Prostate gland (tissue), 2 donors: Measurements from ENCODE around the gene ZC3H18. TPM values are rescaled to one million over a fixed set of nuclear protein-coding genes. Genes with fewer than 3 reads are reported as not detected.
"Not testable (repeated sequence)": the region's sequence is repeated elsewhere in the genome, so short reads cannot be mapped to it uniquely, and the experiment has no call there.

Experiments used
- DNase-seq: peaks from one replicate; pipeline ENCODE4 v3.0.0-alpha.2; 2019; ENCODE audit warnings: low spot score
- H3K27ac ChIP-seq, 2 donors: fragments of 200-600 bp; sonication (generic); 2 replicates each; pipeline ENCODE4 v1.5.1; 2017 to 2019
- H3K27me3 ChIP-seq: fragments of 200-600 bp; sonication (generic); replicated peaks from 2 replicates; pipeline ENCODE4 v1.5.1; 2019; ENCODE audit not compliant: insufficient read depth
- H3K36me3 ChIP-seq, 2 donors: fragments of 200-600 bp; sonication (generic); 1 replicate in 1 of 2; 2 replicates in 1 of 2; pipeline versions ENCODE4 v1.5.1 to v1.8.1; 2017 to 2019
- H3K4me1 ChIP-seq: fragments of 200-600 bp; sonication (generic); replicated peaks from 2 replicates; pipeline ENCODE4 v1.5.1; 2019
- H3K4me3 ChIP-seq, 2 donors: fragments of 200-600 bp; sonication (generic); 2 replicates each; pipeline ENCODE4 v1.5.1; 2017 to 2019
- H3K9me3 ChIP-seq: fragments of 200-600 bp; sonication (generic); 2 replicates; pipeline ENCODE4 v1.5.1; 2017
- POLR2A ChIP-seq: fragments of 450-650 bp; IDR thresholded peaks from one replicate; pipeline ENCODE4 v1.6.1; 2016; ENCODE audit warnings: antibody characterized with exemption, mild to moderate bottlenecking
- POLR2AphosphoS5 ChIP-seq: sonication (generic); formaldehyde crosslinking; IDR thresholded peaks from one replicate; pipeline ENCODE4 v1.6.1; 2017; ENCODE audit warnings: antibody characterized with exemption
- WGBS: methylation state at CpG from one replicate; pipeline ENCODE4 v1.1.5; 2018; 5-methylcytosine and 5-hydroxymethylcytosine counted together
- intact Hi-C: fragments of 100-400 bp; cut with DNase I; formaldehyde crosslinking; loops from one replicate; pipeline ENCODE4 v1.14.2; 2022
- total RNA-seq, 2 donors: library from RNA; depleted of rRNA; stranded (reverse); fragments of >200 nt; gene quantifications; one replicate each; pipeline ENCODE4 v1.1.0, GENCODE V29; 2016
- TF ChIP-seq, protein P1 (sequence below), 4 experiments: fragments of 200-600 bp in 2 of 4; fragments of 450-650 bp in 2 of 4; sonication (generic) in 2 of 4; IDR thresholded peaks; 1 replicate in 3 of 4; 2 replicates in 1 of 4; pipeline ENCODE4 v1.5.1; 2016 to 2019; ENCODE audit warnings: antibody characterized with exemption in 4 of 4, mild to moderate bottlenecking in 2 of 4, moderate library complexity in 2 of 4

The ZC3H18 gene
- total RNA-seq, 2 donors from 2014 or later, result 26.7 to 50.7 TPM

DNA sequence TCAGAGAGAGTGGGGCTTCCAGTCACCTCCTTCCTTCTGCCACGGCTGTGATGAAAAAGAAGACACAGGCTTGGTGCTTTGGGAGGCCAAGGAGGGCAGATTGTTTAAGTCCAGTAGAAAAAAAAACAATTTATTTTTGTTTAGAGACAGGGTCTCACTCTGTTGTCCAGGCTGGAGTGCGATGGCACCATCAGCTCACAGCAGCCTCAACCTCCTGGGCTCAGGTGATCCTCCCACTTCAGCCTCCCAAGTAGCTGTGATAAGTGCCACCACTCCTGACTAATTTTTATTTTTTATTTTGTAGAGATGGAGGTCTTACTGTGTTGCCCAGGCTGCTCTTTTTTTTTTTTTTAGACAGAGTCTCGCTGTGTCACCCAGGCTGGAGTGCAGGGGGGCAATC lies 95.4 kb downstream of the ZC3H18 start:
- Histone ChIP-seq H3K4me3 (no peak overlapping the region), H3K4me1 (no peaks in the 10 kb centered on the region), H3K36me3 (no peaks in the 10 kb centered on the region), H3K27me3 (no peaks in the 10 kb centered on the region), H3K27ac (no peak overlapping the region), H3K9me3 (no peaks in the 10 kb centered on the region)
- WGBS, result 90% methylated on average over 3 of the region's 3 CpGs
- TF ChIP-seq, protein P1, sequence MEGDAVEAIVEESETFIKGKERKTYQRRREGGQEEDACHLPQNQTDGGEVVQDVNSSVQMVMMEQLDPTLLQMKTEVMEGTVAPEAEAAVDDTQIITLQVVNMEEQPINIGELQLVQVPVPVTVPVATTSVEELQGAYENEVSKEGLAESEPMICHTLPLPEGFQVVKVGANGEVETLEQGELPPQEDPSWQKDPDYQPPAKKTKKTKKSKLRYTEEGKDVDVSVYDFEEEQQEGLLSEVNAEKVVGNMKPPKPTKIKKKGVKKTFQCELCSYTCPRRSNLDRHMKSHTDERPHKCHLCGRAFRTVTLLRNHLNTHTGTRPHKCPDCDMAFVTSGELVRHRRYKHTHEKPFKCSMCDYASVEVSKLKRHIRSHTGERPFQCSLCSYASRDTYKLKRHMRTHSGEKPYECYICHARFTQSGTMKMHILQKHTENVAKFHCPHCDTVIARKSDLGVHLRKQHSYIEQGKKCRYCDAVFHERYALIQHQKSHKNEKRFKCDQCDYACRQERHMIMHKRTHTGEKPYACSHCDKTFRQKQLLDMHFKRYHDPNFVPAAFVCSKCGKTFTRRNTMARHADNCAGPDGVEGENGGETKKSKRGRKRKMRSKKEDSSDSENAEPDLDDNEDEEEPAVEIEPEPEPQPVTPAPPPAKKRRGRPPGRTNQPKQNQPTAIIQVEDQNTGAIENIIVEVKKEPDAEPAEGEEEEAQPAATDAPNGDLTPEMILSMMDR (IDR thresholded peaks at IDR 0.05), result no peak
- no peak for TF ChIP-seq POLR2A
- no peak for TF ChIP-seq POLR2AphosphoS5
- intact Hi-C loops, result no loop called here
- DNase-seq, result no peak

DNA sequence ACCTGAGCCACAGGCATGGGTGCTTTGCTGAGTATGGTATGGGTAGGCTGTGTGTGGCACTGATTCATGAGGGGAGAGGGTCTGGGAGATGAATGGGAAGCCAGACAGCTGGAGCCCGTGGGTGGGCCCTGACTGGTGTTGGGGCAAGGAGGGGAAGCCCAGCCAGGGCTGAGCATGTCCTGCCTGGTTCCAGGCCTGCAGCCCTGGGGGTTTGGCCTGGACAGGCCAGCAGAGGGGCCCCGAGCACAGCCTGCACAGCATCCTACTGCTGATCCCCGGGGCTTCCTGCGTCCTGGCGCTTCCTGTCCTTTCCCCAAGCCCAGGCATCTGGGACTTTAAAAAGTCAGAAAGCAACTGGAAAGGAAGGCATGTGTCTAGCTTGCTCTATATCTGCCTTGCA lies 97.3 kb downstream of the ZC3H18 start:
- 69% methylated on average over 5 of the region's 5 CpGs for WGBS
- H3K4me1 ChIP-seq, result no peaks in the 10 kb centered on the region
- intact Hi-C loops, result no loop called here
- no peaks in the 10 kb centered on the region for H3K9me3 ChIP-seq
- no peaks in the 10 kb centered on the region for H3K27me3 ChIP-seq
- no peaks in the 10 kb centered on the region for H3K36me3 ChIP-seq
- no peak overlapping the region for H3K4me3 ChIP-seq
- no peak for TF ChIP-seq POLR2A
- TF ChIP-seq, protein P1 (IDR thresholded peaks at IDR 0.05), result no peak
- TF ChIP-seq POLR2AphosphoS5, result no peak
- H3K27ac ChIP-seq, result no peak overlapping the region
- DNase-seq, result no peak

DNA sequence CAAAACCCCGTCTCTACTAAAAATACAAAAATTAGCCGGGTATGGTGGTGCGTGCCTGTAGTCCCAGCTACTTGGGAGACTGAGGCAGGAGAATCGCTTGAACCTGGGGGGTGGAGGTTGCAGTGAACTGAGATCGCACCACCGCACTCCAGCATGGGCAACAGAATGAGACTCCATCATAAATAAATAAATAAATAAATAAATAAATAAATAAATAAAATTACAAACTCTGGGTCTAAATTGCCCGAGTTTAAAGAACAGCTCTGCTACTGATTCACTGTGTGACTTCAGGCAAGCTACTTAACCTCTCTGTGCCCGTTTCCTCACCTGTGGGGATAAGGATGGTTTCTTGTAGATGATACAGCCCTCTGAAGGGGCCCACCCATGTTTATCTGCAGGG lies 99.3 kb downstream of the ZC3H18 start:
- intact Hi-C loops, H3K4me3 ChIP-seq, H3K36me3 ChIP-seq, DNase-seq, H3K9me3 ChIP-seq, H3K27me3 ChIP-seq, H3K4me1 ChIP-seq, H3K27ac ChIP-seq: not testable (repeated sequence)
- WGBS, result 93% methylated on average over 8 of the region's 8 CpGs

DNA sequence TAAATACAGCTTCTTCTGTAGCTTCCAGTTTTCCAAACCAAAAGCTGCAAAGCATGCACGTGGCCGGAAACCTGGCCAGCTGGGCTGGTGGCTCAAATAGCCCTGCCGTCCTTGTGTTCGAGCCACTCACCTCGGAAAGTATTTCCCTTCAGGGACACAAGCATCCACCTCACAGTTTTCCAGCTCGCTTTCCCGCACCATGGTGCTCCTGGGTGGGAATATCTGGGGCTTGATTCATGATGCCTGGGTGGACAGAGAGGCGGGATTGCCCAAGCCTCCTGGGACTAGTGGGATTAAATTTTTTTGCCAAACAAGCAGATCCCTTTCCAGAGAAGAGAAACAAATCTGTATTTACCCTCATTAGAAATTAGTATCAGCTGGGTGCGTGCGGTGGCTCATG lies 99.8 kb downstream of the ZC3H18 start:
- intact Hi-C loops, result no loop called here
- DNase-seq, result no peak
- 85% methylated on average over 10 of the region's 10 CpGs for WGBS

DNA sequence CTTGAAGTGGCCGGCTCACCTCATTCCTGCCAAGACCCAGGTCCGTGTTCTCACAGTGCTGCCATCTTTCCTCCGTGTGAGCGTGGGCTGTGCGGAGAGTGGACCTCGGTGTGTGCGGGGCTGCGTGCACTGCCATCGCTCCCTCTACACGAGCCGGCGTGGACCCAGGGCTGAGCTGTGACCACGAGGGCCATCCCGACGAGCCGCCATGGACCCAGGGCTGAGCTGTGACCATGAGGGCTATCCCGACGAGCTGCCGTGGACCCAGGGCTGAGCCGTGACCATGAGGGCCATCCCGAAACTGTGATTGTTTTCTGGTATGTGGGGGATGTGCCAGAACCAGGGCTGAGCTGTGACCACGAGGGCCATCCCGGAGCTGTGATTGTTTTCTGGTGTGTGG lies 101.6 kb downstream of the ZC3H18 start:
- TF ChIP-seq POLR2AphosphoS5, result no peak
- TF ChIP-seq, protein P1 (IDR thresholded peaks at IDR 0.05), result no peak
- no peak for TF ChIP-seq POLR2A
- Histone ChIP-seq H3K36me3 (no peaks in the 10 kb centered on the region), H3K4me3 (no peak overlapping the region), H3K9me3 (no peaks in the 10 kb centered on the region), H3K4me1 (no peaks in the 10 kb centered on the region), H3K27me3 (no peaks in the 10 kb centered on the region), H3K27ac (no peak overlapping the region)
- no peak for DNase-seq
- 88% methylated on average over 23 of the region's 23 CpGs for WGBS
- intact Hi-C loops, result no loop called here

More for the DNA sequence above, 99.8 kb downstream of the ZC3H18 start:
- no peaks in the 10 kb centered on the region for H3K36me3 ChIP-seq
- no peaks in the 10 kb centered on the region for H3K27me3 ChIP-seq
- TF ChIP-seq POLR2AphosphoS5 (no peak), POLR2A (no peak)
- TF ChIP-seq, protein P1 (IDR thresholded peaks at IDR 0.05), result no peak
- no peaks in the 10 kb centered on the region for H3K4me1 ChIP-seq
- H3K4me3 ChIP-seq, result no peak overlapping the region
- H3K9me3 ChIP-seq, result no peaks in the 10 kb centered on the region
- H3K27ac ChIP-seq, result no peak overlapping the region
